Hindlimb muscle (tissue), 1 donor: ENCODE data around the gene SCNN1B. TPM values are rescaled to one million over a fixed set of nuclear protein-coding genes. Genes with fewer than 3 reads are reported as not detected.
"Not testable (repeated sequence)": the region's sequence is repeated elsewhere in the genome, so short reads cannot be mapped to it uniquely, and the experiment has no call there.

Source experiments
- DNase-seq: peaks from one replicate; pipeline ENCODE4 v3.0.0-alpha.2; 2013
- polyA plus RNA-seq: library from polyadenylated mRNA; unstranded; fragments of 120-200 nt; gene quantifications from one replicate; pipeline ENCODE4 v1.2.1, GENCODE V29; 2013; ENCODE audit not compliant: insufficient read length

SCNN1B gene
- polyA plus RNA-seq, 1 donor, result not detected

DNA sequence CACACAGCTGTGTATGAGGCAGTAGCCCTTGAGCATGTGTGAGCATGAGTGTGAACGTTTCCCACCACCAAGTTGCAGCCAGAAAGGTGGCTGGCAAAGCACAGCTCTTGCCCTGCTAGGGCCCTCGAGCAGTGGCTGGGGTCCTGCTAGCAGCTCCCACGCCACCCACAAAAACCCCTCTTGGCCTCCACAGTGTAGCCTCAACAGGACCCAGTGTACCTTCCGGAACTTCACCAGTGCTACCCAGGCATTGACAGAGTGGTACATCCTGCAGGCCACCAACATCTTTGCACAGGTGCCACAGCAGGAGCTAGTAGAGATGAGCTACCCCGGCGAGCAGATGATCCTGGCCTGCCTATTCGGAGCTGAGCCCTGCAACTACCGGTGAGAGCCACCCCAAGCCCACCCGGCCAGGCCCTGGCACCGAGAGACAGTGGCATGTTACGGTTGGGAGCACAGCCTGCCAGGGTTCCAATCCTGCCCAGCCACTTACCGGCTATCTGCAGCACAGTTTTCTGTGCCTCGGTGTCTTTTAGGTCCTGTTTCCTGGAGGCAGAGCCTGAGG, 53.1 kb downstream of the SCNN1B start:
- DNase-seq, result no peak

DNA sequence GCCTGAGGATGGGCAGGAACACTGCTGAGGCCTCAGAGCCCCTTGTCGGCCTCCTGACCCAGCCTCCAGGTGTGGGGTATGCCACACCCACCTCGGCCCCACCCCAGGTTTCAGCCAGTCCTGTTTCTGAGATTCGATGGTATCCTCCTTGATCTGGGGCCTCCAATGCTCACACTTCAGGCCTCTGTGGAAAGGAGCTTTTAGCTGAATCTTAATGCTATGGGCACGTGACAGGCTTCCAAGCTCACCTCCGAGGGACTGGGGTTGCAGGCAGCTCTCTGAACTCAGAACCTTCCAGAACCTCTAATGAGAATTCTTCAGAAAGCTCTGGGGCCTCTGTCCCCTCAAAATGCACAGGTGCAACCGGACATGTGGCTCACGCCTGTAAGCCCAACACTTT, 54.8 kb downstream of the SCNN1B start:
- DNase-seq, result no peak

DNA sequence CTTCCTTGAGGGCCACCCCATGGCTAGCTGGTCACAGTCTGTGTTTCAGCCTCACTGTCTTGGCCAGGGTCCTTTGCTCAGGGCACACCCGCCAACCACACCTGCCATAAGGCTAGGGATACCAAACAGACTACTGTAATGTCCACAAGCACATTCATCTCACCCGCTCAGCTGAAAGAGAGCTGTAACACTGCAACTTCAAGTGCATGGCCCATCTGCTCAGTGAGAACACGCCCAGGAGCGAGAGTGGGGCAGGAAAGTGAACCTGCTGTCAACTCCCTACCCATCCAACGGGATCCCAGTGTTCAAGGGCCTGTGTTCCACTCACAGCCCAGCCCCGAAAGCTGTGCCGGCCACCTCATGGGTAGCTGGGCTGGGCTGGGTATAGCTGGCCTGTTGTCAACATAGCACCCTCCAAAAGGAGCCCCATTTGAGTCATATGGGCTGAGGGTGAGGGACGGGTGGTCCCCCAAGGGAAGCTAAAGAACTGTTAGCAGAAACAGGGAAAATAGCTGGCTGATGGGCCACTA, 55.7 kb downstream of the SCNN1B start:
- DNase-seq, result no peak

DNA sequence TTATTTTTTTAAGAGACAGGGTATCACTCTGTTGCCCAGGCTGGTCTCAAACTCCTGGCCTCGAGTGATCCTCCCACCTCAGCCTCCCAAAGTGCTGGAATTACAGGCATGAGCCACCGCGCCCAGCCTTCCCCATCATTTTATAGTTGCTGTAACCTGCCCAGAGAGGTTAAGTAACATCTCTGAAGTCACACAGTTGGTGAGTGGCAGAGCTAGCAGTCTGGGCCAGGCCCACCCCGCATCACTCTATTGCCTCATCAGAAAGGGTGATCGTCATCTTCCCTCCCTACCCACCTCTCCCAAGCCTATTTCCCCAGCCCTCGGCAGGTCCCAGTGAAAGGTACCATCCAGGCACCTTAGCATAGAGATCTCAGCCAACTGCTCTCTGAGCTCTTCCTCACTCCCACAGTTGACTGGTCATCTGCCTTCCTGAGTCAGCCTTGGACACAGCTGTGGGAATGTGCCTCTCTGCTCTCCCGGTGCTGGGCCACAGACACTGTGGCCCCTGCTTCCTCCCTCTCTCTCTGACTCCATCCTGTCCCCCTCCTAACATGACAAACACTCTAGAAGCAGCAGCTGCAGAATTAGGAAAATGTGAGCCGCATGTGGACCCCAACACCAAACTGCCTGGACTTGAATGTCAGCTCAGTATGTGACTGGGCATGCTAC, 57.1 kb downstream of the SCNN1B start:
- DNase-seq, result no peak

DNA sequence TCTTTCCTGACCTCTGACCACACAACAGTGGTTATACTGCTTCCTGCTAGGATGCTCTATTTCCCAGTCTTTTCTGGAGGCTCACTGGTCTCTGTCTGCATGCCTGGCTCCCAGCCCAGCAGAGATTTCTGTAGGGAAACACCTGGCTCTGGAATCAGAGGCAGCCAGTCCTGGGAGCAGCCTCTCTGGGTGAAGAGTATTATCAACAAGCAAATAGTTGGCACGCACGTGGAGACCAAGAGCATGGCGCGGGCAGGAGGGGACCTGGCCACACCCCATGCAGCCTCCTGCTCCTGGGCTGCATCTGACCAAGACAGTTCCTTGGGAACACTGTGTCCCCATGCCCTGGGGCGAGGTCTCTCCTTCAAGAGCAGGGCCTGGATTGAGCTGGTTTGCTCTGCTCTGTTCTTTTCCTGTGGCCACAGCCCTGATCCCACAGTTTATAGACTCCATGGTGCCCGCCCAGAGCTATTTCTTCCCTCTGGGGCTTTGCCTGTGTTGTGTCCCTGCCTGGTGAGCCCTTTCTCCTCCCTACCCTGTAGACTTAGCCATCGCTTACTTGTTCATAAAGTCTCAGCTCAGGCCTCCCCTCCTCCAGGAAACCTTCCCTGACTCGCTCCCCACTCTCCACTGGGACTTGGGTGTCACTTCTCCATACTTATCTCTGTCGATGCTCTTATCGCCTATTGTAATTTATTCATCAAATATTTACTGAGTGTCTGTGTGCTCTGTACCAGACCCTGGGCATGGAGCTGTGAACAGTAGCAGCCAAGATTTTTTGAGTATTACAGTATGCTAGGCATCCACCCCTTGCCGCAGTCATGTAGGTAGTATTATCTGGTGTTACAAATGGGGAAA, 60.6 kb downstream of the SCNN1B start:
- DNase-seq, result no peak

DNA sequence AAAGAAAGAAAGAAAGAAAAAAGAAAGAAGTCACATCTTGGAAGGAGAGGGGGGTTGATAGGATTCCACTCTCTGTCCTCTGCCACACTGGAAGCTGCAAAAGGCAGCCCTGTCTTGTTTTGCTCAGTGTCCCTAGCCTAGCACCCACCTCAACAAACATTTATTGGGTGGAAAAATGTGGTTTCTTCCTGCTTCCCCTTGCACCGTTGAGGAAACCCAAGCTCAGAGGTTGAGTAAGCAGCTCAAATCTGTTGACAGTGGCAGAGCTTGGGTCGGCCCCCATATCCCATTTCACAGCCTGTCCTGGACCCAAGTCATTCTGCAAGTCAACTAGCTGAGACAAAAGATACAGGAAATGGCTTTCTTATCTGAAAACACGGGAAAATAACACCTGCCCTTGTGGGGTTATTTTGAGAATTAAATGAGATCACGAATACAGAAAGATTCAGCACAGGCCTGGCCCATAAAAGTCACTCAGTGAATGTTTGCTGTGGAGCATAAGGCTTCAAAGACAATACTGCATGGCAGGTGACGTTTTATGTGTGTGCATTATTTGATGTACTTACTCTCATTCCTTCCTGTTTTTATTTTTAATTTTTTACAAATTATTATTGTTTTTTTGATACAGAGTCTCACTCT, 63.6 kb downstream of the SCNN1B start:
- no peak for DNase-seq

DNA sequence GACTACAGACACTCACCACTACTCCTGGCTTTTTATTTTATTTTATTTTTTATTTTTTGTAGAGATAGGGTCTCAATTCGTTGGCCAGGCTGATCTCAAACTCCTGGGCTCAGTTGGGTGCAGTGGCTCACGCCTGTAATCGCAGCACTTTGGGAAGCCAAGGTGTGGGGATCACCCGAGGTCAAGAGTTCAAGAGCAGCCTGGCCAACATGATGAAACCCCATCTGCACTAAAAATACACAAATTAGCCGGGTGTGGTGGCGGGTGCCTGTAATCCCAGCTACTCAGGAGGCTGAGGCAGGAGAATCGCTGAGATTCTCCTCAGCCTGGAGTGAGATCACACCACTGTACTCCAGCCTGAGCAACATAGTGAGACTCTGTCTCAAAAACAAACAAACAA, 64.2 kb downstream of the SCNN1B start:
- DNase-seq, result not testable (repeated sequence)

DNA sequence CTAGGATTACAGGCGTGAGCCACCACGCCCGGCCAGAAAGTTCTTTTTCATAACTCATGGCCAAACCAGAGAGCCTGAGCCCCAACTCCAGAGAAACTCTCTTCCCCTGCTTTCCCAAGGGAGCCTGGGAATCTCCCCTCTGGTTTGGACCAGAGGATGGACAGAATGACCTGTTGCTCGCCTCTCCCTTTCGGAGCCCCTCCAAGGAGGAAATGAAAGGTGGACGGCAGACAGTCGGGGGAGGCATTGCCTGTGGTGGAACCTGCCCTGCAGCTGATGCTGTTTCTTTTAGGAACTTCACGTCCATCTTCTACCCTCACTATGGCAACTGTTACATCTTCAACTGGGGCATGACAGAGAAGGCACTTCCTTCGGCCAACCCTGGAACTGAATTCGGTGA, 65.5 kb downstream of the SCNN1B start:
- no peak for DNase-seq

DNA sequence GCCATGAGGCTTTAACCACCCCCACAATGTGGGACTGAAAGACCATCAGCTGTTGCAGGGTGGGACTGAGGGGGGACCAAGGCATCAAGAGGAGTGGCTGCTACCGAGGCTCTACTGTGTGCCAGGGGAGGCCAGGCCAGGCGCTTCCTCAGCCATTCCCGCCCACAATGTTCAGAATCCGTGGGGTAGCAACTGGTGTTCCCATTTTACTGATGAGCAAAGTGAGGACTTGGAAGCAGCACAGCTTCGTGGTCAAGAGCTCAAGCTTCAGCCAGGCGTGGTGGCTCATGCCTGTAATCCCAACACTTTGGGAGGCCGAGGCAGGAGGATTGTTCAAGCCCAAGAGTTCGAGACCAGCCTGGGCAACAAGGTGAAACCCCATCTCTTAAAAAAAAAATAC, 65.9 kb downstream of the SCNN1B start:
- DNase-seq, result no peak

DNA sequence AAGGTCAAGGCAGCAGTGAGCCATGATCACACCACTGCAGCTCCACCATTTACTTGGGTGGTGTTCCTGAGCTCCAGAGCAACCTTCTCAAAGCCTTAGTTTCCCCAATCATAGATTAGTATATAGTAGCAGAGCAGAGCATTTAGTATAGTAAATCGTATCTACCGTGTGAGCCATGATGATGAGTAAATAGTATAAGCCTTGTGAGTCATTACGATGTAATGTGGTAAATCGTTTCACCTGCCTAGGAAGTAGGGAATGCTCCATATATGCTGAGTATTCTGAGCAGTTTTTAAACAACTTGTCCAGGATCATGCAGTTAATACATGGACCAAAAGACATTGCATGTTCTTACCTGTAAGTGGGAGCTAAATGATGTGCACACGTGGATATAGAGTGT, 66.4 kb downstream of the SCNN1B start:
- no peak for DNase-seq

DNA sequence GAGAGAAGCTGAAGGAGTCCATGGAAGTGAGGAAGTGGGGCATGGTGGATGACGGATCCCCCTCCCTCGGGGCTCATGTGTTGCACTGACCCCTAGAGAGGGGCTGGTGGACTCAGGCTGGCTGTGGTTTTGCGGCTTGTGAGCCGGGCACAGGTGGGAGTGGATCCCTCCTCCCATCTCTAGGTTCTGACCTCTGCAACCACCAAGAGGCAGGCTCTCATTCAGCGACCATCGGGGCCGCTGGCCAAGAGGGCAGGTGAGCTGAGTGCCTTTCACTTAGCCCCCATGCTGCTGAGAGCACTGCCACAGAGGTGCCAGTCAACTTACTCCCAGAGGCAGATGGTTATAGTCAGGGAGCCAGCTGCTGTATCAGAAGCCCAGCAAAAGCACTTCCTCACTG, 67.3 kb downstream of the SCNN1B start:
- DNase-seq, result no peak

DNA sequence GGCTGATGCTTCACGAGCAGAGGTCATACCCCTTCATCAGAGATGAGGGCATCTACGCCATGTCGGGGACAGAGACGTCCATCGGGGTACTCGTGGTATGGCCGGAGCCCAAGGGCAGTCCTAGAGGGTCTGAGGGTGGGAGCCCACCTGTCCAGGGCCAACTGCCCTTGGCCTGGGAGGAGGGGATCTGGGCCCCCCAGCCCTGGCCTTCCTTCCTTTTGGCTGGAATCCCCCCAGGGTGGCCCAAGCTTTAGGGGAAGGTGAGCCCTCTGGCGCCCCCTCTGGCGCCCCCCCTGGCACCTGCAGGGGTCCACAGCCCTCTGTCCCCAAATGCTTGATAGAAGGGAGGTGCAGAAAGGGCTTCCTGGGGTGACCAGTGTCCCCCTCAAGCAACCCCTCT, 69.3 kb downstream of the SCNN1B start:
- no peak for DNase-seq

DNA sequence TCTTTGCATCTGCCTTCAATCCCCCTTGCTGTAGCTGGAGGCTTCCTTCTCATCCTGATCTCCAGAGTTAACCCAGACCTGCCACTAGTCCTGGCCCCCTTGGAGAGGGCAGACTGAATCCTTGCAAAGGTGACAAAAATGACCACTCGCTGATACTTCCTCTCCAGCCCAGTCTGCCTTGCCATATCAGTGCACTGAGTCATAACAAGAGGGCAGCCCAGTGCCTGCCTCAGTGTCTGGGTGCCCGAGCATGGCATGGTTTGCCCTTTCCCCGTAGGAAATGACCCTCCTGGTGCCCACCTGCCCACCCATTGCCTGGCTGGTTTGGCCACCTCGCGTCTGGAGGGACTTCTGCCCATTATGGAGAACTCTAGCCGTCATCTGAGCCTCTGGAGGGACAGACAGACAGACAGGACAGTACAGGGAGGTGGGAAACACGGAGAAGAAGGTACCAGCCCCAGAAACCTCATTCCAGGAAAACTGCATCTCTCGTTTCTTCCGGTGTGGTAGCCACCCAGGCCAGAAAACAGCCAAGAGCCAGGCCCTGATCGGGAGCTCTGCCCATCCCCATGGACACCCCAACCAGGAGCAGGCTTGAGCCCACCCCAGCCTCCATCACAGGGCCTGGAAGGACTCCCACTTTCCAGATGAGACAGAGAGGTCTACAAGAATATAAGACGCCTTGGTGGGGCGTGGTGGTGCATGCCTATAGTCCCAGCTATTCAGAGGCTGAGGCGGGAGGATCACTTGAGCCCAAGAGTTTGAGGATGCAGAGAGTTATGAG, 71.5 kb downstream of the SCNN1B start:
- no peak for DNase-seq

DNA sequence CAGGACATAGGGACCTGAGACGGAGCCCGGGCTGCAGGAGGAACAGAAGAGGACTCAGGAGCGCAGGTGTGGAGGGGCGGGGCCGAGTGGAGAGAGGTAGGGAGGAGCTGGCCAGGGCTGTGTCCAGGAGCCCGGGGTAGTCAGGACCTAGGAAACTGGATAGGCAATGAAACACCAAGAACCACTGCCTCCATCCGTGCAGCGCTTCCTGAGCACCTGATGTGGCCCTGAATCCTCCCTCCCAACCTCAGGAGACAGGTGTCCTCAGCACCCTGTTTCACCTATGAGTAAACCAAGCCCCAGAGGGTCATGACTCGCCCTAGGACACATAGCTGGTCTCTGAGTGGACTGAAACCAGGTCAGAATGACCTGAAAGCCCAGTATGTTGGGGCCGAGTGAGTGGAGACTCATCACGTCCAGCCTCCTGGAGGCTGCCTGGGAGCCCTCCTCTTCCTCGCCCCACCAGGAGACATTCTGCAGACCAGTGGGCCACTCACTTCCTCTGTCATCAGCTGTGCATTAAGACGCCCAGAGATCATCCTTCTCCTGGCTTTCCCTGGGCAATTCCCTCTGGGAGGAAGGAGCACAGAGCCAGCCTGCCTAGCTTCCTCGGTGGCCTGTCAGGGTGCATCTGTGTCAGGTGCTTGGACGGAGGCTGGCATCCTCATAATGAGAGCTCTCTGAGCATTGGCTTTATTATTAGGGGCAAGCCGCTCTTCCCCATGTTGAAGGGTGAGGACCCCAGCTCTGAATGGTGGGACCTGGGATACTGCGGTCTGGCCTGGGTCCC, 72.8 kb downstream of the SCNN1B start:
- DNase-seq, result no peak

DNA sequence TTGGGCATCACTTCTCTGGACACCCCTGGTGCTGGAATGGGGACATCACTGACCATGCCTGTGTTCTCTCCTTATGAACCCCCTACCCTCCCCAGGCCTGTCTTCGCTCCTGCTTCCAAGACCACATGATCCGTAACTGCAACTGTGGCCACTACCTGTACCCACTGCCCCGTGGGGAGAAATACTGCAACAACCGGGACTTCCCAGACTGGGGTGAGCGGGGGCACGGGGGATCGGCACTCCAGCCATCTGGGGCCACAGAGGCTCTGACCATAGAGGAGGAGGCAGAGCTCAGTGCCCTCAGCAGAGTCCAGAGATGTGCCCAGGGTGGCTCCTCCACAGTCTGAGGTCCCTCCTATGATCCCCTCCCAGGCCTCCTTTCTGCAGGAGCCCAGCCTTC, 73.5 kb downstream of the SCNN1B start:
- no peak for DNase-seq

DNA sequence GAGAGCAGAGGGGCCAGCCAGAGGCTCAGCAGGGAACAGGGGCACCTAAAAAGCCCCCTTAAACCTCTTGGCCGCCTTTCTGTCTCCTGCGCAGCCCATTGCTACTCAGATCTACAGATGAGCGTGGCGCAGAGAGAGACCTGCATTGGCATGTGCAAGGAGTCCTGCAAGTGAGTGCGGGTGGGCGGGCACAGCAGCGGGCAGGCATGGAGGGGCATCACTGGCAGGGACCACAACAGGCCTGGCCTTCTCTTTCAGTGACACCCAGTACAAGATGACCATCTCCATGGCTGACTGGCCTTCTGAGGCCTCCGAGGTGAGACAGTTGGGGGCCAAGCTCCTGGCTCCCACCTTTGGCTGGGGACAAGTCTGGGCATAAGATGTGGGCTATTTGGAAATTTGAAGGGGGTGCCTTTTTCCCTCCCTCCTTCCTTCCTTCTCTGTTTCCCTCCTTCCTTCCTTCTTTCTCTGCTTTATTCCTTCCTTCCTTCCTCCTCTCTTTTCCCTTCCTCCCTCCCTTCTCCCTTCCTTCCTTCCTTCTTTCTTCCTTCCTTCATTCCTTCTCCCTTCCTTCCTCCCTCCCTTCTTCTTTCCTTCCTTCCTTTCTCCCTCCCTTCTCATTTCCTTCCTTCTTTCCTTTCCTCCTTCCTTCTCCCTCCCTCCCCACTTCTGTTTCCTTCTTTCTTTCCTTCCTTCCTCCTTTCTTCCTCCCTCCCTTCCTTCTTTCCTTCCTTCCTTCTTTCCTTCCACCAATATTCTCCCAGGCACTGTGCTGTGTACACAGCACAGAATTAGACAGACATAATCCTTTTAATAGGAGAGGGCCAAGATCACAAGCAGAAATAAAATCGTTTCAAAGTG, 75.2 kb downstream of the SCNN1B start:
- DNase-seq, result no peak

DNA sequence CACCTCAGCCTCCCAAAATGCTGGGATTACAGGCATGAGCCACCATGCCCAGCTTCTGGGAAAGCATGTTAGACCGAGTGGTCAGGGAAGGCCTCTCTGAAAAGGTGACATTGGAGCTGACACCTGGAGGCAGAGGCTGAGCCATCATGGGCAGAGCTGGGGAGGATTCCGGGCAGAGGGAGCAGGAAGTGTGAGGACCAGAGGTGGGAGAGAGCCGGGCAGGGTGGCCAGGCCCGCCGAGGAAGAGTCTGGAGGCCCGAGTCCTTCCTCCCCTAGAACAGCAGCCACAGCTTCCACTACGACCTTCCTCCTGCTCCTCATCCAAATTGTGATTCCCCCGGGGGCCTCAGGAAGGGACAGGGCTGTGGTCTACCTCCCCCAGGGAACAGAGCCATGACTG, 76.2 kb downstream of the SCNN1B start:
- no peak for DNase-seq

DNA sequence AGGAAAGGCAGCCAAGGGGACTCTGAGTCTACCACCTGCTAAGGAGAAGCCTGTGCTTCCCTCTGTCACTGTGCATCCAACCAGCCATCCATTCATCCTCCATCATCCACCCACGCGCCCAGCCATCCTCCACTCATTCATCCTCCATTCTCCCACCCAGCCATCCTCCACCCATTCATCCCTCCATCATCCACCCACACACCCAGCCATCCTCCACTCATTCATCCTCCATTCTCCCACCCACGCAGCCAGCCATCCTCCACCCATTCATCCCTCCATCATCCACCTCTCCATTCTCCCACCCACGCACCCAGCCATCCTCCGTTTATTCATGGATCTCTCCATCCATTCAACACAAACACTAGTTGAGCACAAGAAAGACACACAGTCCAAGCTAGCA, 76.8 kb downstream of the SCNN1B start:
- DNase-seq, result no peak

DNA sequence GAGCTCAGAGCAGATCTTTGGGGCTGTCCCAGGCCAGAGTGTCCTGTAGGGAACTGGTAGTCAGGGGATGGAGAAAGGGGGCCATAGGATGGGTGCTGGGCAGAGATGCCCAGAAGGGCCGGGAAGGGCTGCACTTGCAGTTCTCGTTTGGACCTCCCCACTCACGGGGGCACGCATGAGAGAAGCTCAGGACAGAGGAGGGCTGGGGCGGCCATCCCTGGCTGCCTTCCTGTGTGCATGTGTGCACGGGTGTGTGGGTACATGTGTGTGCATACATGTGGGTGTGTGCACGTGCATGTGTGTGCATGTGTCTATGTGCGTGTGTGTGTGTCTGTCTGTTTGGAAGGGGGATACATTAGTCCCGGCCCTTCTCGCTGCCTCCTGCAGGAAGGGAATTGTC, 77.6 kb downstream of the SCNN1B start:
- DNase-seq, result no peak

DNA sequence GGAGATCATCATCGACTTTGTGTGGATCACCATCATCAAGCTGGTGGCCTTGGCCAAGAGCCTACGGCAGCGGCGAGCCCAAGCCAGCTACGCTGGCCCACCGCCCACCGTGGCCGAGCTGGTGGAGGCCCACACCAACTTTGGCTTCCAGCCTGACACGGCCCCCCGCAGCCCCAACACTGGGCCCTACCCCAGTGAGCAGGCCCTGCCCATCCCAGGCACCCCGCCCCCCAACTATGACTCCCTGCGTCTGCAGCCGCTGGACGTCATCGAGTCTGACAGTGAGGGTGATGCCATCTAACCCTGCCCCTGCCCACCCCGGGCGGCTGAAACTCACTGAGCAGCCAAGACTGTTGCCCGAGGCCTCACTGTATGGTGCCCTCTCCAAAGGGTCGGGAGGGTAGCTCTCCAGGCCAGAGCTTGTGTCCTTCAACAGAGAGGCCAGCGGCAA, 78.4 kb downstream of the SCNN1B start:
- DNase-seq, result no peak
